PFSK-1 (cell line): ENCODE results near the gene OGFR.

Source experiments
- FOXP2 ChIP-seq: optimal IDR thresholded peaks from 2 replicates; pipeline ENCODE3; 2011; ENCODE audit warnings: borderline replicate concordance, control low read depth, inconsistent platforms; ENCODE audit not compliant: insufficient read depth; ENCODE audit errors: extremely low read length, extremely low read depth
- POLR2AphosphoS5 ChIP-seq: IDR thresholded peaks from 2 replicates; pipeline ENCODE4 v1.6.1; 2012; ENCODE audit warnings: low read depth, mild to moderate bottlenecking, control low read depth, low read length, moderate library complexity
- SIN3A ChIP-seq: IDR thresholded peaks from 2 replicates; pipeline ENCODE4 v1.6.1; 2012; ENCODE audit warnings: mild to moderate bottlenecking, low read length, moderate library complexity, borderline replicate concordance; ENCODE audit not compliant: insufficient read depth
- TAF1 ChIP-seq: IDR thresholded peaks from 2 replicates; pipeline ENCODE4 v1.6.1; 2012; ENCODE audit warnings: low read length, control low read depth, borderline replicate concordance; ENCODE audit not compliant: insufficient read depth

DNA sequence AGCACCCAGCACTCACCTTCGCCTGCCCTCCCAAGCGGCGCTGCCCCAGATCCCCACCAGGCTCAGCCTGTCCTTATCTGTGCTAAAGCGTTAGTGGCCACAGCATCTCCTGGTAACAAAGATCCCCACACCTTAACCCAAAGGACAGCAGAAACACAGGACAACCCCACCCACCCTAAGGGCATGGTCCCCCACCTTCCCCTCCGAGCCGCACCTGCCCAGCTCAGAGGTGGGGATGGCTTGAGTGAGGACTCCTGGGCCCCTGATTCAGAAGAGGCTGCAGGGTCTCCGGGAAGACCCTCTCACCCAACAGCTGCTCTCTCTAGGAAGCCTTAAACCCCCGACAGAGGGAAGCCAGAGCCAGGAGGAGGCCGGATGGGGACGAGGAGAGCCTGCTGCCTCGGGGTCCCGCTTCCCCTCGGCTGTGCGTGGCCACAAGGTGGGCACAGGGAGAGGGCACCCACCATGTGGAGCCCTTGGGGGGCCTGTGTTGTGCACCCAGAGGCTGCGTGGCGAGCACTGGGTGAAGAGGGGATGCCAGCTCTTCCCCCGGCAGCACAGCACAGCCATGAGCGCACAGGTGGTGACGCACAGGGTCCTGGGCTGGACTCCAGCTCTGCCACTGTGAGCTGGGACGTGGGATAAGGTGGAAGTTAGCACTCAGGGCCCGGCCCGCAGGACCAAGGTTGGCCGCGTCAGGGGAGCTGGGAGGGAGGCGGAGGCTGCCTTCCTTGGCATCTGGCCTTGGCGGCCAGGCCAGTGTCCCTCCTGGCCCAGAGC is 40.3 kb upstream of the OGFR start:
- TF ChIP-seq TAF1 (no peak), POLR2AphosphoS5 (no peak), FOXP2 (no peak), SIN3A (no peak)
